Measurements from ENCODE around the gene GCDH. TPM values are rescaled to one million over a fixed set of nuclear protein-coding genes. Genes with fewer than 3 reads are reported as not detected.

The GCDH gene
- total and polyA plus RNA-seq, 3 donors from 2014 or later, result 11.0 to 32.1 (median 30.5) TPM

- no peaks in the 10 kb centered on the region for H3K36me3 ChIP-seq (ENCODE audit: low read depth, missing control alignments)
- 8 to 15% methylated on average over 42 to 48 of the region's 51 CpGs for WGBS, 2 donors
- H3K27ac ChIP-seq, result no peak overlapping the region
- intact Hi-C loops (cut with DNase I; ENCODE audit: low total_unique reads), result no loop called here
- no peaks in the 10 kb centered on the region for H3K27me3 ChIP-seq
- peak overlapping the region in 1 of 2 donors; percentile 29 for H3K4me3 ChIP-seq
- DNase-seq, result peak; percentile 68
- H3K9me3 ChIP-seq, result no peaks in the 10 kb centered on the region
- no peak for TF ChIP-seq POLR2A (IDR thresholded peaks at IDR 0.05)
- TF ChIP-seq CTCF (IDR thresholded peaks at IDR 0.05), result no peak
- H3K4me1 ChIP-seq, result no peaks in the 10 kb centered on the region
Observed at GRCh38 chr19:12867120-12868099, 23.6 kb upstream of the GCDH start.

GRCh38 chr19:12868540-12869112 is 22.3 kb upstream of the GCDH start:
- H3K9me3 ChIP-seq, result no peaks in the 10 kb centered on the region
- H3K36me3 ChIP-seq (ENCODE audit: low read depth, missing control alignments), result no peaks in the 10 kb centered on the region
- TF ChIP-seq POLR2A (IDR thresholded peaks at IDR 0.05) (no peak), CTCF (IDR thresholded peaks at IDR 0.05) (no peak)
- no peaks in the 10 kb centered on the region for H3K27me3 ChIP-seq
- no peaks in the 10 kb centered on the region for H3K4me1 ChIP-seq
- H3K4me3 ChIP-seq, result no peak overlapping the region
- WGBS, 2 donors, result 74 to 77% methylated on average over 9 to 10 of the region's 10 CpGs
- peak; percentile 64 for DNase-seq
- intact Hi-C loops (cut with DNase I; ENCODE audit: low total_unique reads), result no loop called here
- H3K27ac ChIP-seq, result no peak overlapping the region

- 59 to 68% methylated on average over 3 of the region's 3 CpGs for WGBS, 2 donors
- Histone ChIP-seq H3K27me3 (no peaks in the 10 kb centered on the region), H3K4me1 (no peaks in the 10 kb centered on the region), H3K9me3 (no peaks in the 10 kb centered on the region), H3K27ac (no peak overlapping the region), H3K36me3 (ENCODE audit: low read depth, missing control alignments) (no peaks in the 10 kb centered on the region), H3K4me3 (no peak overlapping the region)
- no peak for DNase-seq
- intact Hi-C loops (cut with DNase I; ENCODE audit: low total_unique reads), result no loop called here
- TF ChIP-seq POLR2A (IDR thresholded peaks at IDR 0.05) (no peak), CTCF (IDR thresholded peaks at IDR 0.05) (no peak)
Observed at GRCh38 chr19:12871681-12872080, 19.3 kb upstream of the GCDH start.

- H3K27me3 ChIP-seq, result no peaks in the 10 kb centered on the region
- DNase-seq, result no peak
- H3K9me3 ChIP-seq, result no peaks in the 10 kb centered on the region
- H3K4me3 ChIP-seq, result no peak overlapping the region
- H3K4me1 ChIP-seq, result no peaks in the 10 kb centered on the region
- TF ChIP-seq CTCF (IDR thresholded peaks at IDR 0.05) (no peak), POLR2A (IDR thresholded peaks at IDR 0.05) (no peak)
- H3K36me3 ChIP-seq (ENCODE audit: low read depth, missing control alignments), result no peaks in the 10 kb centered on the region
- intact Hi-C loops (cut with DNase I; ENCODE audit: low total_unique reads), result no loop called here
- no peak overlapping the region for H3K27ac ChIP-seq
- WGBS, 2 donors, result 57 to 72% methylated on average over 5 of the region's 5 CpGs
Observed at GRCh38 chr19:12872255-12872654, 18.7 kb upstream of the GCDH start.
